Nephron progenitor cell (in vitro differentiated cells): ENCODE measurements around the gene CD44.

Experiments used
- DNase-seq: peaks from one replicate; pipeline ENCODE4 v3.0.0; 2021
- H3K27ac Mint-ChIP-seq: 2 replicates; pipeline ENCODE4 v1.8.0; 2021; ENCODE audit warnings: mild to moderate bottlenecking, moderate library complexity, mixed read lengths
- H3K27me3 Mint-ChIP-seq: 2 replicates; pipeline ENCODE4 v1.8.0; 2021; ENCODE audit warnings: mild to moderate bottlenecking, low read depth, mixed read lengths; ENCODE audit not compliant: poor library complexity
- H3K36me3 Mint-ChIP-seq: 2 replicates; pipeline ENCODE4 v1.8.0; 2021; ENCODE audit warnings: low read depth, mixed read lengths
- H3K4me1 Mint-ChIP-seq: 2 replicates; pipeline ENCODE4 v1.8.0; 2021; ENCODE audit warnings: mixed read lengths
- H3K4me3 Mint-ChIP-seq: 2 replicates; pipeline ENCODE4 v1.8.0; 2021; ENCODE audit warnings: mild to moderate bottlenecking, moderate library complexity, mixed read lengths
- H3K9me3 Mint-ChIP-seq: 2 replicates; pipeline ENCODE4 v1.8.0; 2021; ENCODE audit warnings: mild to moderate bottlenecking, moderate library complexity, mixed read lengths
- CTCF ChIP-seq: fragments of 200-600 bp; sonication (generic); IDR thresholded peaks from 2 replicates; pipeline ENCODE4 v1.5.0; 2021; ENCODE audit warnings: antibody characterized with exemption

The CD44 gene

DNA sequence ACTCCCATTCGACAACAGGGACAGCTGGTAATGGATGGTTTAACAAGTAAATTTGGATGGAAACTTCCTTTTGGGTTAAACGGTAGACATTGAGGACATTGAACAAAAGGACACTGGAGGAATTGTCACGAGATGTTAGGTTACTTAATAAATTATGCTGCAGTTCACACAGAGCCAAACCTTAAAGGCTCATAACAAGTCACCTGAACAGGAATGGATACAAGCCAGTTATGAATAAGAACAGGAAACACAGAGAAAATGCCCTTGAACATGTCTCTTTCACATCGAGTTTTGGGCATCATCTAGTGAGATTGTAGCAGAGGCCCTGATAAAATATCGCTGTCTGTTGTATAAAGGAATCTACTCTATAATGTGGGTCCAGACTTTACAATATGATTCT lies 65.6 kb downstream of the CD44 start:
- Mint-ChIP-seq H3K4me1 (no peaks in the 10 kb centered on the region), H3K4me3 (no peak overlapping the region), H3K36me3 (no peaks in the 10 kb centered on the region), H3K27me3 (no peaks in the 10 kb centered on the region), H3K9me3 (no peaks in the 10 kb centered on the region), H3K27ac (no peak overlapping the region)
- DNase-seq: no peak
- TF ChIP-seq CTCF: no peak

DNA sequence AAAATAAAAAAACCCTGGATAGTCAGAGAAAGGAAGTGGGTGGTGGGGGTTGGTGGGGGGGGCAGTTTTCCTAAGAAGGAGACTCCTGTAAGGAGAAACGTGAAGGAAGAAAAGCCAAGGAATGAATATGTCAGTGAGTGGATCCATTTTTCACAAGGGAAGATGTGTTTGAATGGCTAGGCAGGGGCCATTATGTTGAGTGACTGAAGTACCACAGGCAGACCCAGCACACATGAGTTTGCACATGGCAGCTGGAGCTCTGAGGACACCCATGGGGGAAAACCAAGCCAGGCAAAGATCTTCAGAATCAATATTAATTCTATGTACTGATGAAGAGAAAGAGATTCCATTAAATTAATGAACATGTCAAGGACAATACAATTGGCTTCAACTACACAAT lies 67.6 kb downstream of the CD44 start:
- H3K27ac Mint-ChIP-seq: no peak overlapping the region
- DNase-seq: no peak
- H3K4me3 Mint-ChIP-seq: no peak overlapping the region
- no peaks in the 10 kb centered on the region for H3K36me3 Mint-ChIP-seq
- no peaks in the 10 kb centered on the region for H3K4me1 Mint-ChIP-seq
- no peaks in the 10 kb centered on the region for H3K27me3 Mint-ChIP-seq
- TF ChIP-seq CTCF: no peak
- peaks cover 11% of the 10 kb centered on the region for H3K9me3 Mint-ChIP-seq

DNA sequence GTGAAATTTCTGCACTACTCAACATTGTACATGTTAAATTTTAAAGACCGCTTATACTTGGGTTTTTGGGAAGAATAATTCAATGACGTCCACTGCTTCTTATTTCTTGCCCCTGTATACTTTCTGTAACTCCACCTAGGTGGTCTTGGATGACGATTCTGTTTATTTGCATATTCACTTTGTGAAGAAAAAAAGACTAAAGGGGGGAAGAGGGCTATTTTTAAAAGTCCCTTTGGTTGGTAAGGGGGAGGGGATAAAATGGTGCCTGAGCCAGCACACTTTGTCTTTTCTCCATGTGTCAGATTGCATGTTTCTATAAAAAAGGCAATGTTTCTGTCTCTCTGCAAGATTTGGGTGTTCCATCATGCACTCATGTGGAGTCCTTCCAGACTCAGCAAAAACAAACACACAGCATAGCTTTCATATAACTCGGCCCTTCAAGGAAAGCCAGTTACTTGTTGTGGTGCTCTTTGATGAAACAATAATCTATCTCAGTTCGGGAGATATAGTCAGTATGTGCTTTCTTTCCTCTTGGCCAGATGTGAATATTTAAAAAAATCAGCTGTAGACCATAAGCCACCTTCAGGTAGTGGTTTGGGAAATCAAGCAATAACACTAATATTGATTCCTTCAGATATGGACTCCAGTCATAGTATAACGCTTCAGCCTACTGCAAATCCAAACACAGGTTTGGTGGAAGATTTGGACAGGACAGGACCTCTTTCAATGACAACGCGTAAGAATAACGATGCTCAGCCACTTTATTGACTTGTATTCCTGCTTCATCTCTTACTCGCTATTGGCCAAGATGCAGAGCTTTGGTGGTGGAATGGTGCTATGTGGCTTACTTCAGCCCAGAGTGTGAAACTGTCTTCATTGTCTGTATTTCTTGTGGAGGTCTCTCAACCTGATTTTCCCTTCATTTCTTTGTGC lies 68.8 kb downstream of the CD44 start:
- DNase-seq: no peak
- TF ChIP-seq CTCF: no peak
- no peaks in the 10 kb centered on the region for H3K36me3 Mint-ChIP-seq
- H3K27me3 Mint-ChIP-seq: no peaks in the 10 kb centered on the region
- H3K4me1 Mint-ChIP-seq: no peaks in the 10 kb centered on the region
- no peak overlapping the region for H3K4me3 Mint-ChIP-seq
- H3K27ac Mint-ChIP-seq: no peak overlapping the region
- peaks cover 11% of the 10 kb centered on the region for H3K9me3 Mint-ChIP-seq

DNA sequence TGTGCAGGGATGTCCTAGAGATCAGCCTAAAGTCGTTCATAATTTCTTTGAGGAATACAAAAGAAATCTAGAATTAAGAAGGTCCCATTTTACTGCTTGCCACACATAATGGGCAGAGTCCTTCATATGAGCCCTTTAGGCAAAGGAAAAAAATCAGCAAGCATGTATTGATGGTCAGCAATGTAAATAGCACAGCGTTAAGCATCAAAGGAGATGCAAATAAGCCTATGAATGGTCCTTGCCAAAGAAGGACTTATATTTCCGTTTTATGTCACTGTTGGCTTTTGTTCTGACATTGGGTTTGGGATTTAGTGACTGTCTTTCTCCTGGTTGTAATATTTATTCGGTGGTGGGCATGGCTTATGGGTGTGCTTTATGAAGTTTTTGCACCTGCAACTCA lies 69.8 kb downstream of the CD44 start:
- Mint-ChIP-seq H3K4me1 (no peaks in the 10 kb centered on the region), H3K4me3 (no peak overlapping the region), H3K9me3 (peaks cover 11% of the 10 kb centered on the region), H3K27me3 (no peaks in the 10 kb centered on the region), H3K27ac (no peak overlapping the region), H3K36me3 (no peaks in the 10 kb centered on the region)
- DNase-seq: no peak
- TF ChIP-seq CTCF: no peak

- no peaks in the 10 kb centered on the region for H3K27me3 Mint-ChIP-seq
- H3K4me1 Mint-ChIP-seq: no peaks in the 10 kb centered on the region
- no peak for DNase-seq
- no peak for TF ChIP-seq CTCF
- H3K9me3 Mint-ChIP-seq: peaks cover 11% of the 10 kb centered on the region
- no peak overlapping the region for H3K27ac Mint-ChIP-seq
- no peaks in the 10 kb centered on the region for H3K36me3 Mint-ChIP-seq
- no peak overlapping the region for H3K4me3 Mint-ChIP-seq
Observed at GRCh38 chr11:35210876-35211546, 72.0 kb downstream of the CD44 start.
